GM21825 (cell line): ENCODE measurements around the gene CMTM7.
"Not testable (repeated sequence)": the region's sequence is repeated elsewhere in the genome, so short reads cannot be mapped to it uniquely, and the experiment has no call there.

ENCODE experiments used
- ATAC-seq: cut with Tn5 transposase; IDR thresholded peaks from one replicate; pipeline ENCODE4 v1.9.1; 2021; ENCODE audit warnings: mild to moderate bottlenecking, moderate library complexity; ENCODE audit not compliant: unreplicated experiment

CMTM7 gene

DNA sequence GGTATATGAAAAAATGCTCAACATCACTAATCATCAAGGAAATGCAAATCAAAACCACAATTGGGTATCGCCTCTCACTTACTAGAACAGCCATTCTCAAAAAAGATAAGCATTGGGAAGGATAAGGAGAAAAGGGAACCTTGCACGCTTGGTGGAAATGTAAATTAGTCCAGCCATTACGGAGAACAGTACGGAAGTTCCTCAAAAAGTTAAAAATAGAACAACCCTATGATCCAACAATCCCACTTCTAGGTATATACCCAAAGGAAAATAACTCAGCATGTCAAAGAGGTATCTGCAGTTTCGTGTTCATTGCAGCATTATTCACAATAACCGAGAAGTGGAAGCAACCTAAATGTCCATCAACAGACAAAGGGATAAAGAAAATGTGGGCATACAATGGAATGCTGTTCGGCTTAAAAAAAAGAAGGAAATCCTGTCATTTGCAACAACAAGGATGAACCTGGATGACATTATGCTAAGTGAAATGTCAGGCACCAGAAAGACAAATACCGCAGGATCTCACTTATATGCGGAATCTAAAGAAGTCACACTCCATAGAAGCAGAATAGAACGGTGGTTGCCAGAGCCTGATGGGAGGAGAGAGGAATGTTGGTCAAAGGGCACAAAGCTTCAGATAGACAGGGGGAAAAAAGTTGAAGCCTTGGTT is 11.7 kb upstream of the CMTM7 start:
- ATAC-seq = no peak

DNA sequence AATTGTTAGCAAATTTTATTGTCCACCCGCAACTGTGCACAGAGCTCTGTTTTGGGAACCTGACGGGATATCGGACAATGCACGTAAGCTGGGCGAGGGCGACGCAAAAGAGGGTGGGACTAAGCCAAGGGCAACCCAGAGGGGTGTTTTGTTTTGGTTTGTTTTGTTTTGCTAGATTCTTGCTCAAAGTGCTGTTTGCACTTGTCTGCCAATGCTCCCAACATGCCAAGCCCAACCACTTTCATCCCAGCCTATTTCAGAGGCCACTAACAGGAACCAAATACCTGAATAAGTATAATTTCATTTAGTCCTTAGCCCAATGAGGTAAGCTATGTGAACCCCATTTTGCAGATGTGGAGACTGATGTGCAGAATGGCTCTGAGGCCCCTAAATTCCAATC is 9.7 kb upstream of the CMTM7 start:
- no peak for ATAC-seq

DNA sequence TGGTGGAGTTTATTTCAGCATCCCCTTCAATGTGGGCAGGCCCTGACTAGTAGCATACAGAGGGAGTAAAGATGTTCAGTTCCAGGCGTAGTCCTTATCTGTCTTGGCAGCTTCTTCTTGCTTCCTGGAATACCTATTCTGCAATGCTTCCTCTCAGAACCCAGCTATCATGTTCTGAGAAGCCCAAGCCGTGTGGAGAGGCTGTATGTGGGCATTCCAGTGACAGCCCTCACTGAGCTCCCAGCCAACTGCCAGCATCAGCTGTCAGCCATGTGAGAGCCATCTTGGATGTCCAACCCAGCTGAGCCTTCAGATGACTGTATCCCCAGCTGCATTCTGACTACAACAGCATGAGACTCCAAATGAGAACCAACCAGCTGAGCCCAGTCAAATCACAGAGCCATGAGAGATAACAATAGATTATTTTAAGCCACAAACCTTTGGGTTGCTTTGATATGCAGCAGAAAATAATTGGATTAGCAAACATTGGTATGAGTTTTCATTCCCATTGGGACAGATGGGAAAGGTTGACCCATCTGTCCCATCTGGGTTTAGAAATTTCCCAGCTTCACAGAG is 8.4 kb upstream of the CMTM7 start:
- ATAC-seq = no peak

DNA sequence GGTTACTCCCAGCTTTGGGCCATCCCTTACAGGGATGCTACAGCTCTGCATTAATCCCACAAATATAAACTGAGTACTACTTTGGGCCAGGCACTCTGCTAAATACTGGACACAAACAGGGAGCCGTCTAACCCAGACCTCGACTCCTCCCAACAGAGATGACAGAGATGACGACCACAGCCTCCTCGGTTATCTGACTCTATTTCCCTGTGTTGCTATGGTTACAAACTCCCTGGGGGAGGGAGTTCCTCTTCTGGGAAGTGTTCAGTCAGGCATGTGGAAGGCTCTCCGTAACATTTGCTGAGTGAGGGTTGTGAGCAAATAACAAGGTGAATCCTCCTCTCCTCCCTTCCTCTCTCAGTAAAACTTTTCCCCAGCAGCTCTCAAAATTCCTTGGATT is 6.7 kb upstream of the CMTM7 start:
- ATAC-seq = no peak

DNA sequence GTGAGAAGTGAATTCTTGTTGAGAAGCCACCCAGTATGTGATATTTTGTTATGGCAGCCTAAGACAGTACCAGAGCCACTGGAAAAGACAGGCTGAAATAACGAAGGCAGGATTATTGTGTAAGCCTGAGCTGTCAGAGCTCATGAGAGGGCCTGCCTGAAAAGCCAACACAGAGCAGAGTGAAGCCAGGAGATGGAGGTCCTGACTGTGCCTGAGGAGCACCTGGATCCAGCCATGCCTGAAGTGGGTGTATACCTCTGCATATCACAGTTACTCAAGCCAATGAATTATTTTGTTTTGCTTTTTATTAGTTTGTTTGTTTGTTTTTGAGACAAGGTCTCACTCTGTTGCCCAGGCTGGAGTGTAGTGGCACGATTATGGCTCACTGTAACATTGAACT is 4.1 kb upstream of the CMTM7 start:
- ATAC-seq = no peak

DNA sequence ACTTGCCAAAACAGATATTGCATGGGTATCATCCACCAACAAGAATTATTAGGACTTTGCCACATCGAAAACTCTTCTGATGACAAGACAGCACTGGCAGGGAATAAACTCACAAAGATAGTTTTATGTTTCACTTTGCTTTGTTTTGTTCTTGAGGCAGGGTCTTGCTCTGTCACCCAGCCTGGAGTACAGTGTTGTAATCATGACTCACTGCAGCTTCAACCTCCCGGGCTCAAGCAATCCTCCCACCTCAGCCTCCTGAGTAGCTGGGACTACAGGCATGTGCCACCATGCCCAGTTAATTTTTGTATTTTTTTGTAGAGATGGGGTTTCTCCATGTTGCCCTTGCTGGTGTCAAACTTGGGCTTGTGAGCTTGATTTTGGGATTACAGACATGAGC is 2.1 kb upstream of the CMTM7 start:
- ATAC-seq = not testable (repeated sequence)

DNA sequence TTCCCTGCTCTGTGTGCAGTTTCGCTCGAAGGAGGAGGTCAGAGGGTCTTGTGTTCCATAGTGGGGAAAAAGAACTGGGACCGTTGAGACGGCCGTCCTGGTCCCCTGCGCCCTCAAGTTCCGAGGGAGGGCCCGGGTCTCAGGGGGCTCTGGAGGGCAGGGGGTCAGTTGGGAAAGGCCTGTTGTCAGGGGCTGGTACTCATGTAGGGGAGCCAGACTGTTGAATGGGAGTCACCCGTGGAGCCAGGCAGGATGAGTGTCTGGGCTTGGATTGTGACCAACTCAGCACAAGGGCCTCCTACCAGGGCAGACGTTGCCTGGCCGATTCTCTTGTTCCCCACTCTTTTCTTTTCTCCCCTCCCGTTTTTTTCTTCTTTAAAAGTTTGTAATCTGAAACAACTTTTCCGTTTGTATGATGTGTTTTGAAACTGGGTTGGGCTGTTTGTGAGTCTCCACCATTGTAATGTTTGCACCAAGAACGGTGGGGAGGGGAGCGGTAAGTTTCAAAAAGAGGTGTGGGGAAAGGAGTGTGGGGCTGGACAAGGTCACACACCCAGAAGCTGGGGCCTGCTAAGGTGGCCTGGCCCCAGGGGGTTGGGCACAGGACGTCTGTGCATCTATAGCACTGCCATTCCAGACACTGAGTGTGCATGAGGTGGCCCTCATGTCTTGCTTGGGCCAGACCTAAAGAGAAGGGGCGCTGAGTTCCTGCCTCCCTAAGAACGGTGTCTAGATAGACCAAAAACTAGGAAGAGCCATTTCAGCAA is 1.1 kb downstream of the CMTM7 start:
- no peak for ATAC-seq

DNA sequence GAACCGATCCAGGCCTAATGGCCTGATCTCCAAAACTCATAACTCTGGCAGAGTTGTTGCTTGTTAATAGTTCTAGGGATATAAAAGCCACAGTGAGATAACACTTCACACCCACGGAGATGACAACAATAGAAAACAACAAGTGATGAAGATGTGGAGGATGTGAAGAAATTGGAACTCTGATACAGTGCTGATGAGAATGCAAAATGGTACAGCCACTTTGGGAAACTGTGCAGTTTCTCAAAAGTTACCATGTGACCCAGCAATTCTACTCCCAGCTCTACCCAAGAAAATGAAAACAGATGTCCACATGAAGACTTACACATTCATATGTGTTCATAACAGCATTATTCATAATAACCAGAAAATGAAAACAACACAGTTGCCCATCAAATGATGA is 3.8 kb downstream of the CMTM7 start:
- no peak for ATAC-seq

DNA sequence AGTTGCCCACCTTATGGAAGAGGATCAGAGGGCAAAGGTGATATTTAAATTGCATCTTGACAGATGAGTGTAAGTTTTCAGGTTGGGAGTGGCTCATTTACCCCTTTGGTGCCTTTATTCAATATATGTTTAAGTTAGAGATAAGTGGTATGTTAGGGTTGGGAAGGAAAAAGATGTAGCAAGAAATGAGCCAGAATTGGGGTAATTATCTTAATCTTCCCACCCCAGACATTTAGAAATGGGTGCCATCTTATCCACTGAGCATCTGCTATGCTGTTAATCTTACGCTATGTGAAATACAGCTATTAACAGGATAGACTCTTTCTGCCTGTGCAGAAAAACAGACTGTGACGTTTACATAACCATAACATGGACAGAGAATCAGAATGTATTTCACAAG is 6.3 kb downstream of the CMTM7 start:
- ATAC-seq = no peak

DNA sequence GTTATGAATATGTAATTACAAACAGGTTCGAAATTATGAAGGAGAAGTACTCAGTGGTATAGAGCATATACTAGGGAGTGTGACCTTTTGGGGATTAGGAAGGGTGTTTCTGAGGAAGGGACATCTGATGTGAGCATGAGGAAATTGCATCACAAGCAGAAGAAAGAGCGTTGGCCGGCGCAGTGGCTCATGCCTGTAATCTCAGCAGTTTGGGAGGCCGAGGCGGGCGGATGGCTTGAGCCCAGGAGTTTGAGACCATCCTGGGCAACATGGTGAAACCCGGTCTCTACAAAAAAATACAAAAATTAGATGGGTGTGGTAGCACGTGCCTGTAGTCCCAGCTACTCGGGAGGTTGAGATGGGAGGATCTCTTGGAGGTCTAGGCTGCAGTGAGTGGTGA is 6.9 kb downstream of the CMTM7 start:
- no peak for ATAC-seq

DNA sequence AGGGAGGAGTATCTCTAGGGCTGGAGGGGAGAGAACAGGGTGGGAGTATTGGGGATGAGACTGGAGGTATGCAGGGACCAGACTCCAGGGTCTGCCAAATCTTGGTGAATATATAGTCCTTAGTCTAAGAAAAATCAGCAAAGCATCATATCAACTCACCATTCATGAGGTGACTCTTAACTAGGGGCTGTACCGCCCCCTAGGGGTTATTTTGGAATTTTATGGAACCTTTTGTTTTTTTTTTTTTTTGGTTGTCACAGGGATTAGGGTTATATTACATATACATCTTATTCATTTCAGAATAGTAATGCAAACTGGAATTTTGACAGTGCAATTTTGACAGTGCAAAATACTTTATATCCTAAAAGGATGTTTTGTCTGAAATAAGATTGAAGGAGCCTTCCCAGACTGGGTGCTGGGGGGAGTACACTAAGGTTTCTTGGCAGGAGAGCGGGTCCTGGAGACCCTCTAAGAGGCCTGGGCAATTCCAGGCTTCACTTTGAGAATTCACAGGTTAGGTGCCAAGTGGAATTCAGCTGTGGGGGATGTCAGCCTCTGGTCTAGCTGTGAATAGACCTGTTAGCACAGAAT is 7.5 kb downstream of the CMTM7 start:
- ATAC-seq = no peak

DNA sequence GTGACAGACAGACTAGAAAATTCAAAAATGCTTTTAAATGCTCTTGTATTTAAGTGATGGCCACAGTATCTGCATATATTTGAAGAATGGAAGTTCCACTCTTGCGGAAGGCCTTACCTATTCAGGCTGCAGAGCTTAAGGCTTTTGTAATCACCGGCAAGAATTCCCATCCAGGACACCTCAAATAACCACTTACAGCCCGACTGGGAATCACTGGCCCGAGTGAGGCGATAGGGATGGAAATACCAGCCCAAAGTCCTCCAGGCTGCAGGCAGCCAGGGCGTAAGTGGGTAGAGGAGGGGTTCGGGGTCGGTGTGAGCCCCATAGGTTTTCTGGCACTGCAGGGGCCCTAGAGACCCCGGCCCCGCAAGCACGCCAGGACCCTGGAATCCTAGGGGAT is 9.5 kb downstream of the CMTM7 start:
- ATAC-seq = no peak

DNA sequence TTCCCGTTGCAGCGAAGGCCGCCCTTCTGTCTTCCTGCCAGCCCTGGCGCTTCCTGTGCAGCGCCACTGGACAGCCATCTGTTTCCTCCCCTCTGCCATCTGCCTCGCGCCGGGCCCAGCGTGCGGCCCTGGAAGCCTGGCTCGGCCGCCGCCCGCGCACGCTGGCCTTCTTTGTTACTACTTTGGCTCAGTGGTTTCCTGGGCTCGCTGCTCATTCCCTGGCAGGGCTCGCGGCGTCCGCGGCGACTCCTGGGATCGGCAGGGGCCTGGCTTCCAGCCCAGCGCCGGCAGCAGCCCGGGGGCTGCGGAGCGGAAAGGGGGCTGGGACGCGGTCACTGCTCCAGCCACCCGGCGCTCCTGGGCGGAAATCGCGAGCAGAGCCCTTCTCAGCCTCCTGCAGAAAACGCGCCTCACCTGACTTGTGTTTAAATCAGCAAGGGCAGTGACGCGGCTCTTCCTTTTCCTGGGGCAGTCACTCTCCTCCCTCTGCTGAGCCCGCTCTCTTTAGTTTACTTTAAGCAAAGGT is 10.0 kb downstream of the CMTM7 start:
- ATAC-seq = peak; percentile 74

DNA sequence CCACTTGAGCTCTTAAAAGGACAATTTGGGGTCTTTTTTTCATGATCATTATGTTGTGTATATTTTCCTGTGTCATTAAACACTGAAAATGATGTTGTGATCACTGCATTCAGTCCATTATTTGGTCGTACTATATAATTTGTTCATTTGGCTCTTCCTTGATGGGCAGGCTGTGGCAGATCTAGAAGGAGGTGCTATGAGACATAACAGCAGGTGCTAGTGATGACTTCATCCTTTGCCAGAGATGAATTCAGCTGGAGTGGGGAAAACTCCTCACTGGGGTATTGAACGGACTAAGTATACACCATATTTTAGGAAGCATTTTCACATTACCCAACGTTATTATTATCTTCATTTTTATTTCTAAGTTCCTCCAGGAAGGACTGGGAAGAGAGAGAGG is 12.0 kb downstream of the CMTM7 start:
- no peak for ATAC-seq

DNA sequence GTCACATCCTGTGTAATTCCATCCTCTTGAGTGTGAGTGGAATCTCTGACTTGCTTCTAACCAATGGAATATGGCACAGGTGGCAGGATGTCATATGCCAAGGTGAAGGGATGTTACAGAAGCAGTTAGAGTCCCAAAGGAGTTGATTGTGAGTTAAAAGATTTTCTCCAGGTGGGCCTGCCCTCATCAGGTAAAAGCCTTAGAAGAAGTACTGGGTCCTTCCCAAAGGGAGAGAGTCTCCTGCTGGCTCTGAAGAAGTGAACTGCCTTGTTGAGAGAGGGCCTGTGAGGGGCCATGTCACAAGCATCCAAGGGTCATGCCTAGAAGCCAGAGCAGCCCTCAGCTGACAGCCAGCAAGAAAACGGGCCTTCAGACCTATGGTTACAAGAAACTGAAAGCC is 13.1 kb downstream of the CMTM7 start:
- ATAC-seq = no peak

DNA sequence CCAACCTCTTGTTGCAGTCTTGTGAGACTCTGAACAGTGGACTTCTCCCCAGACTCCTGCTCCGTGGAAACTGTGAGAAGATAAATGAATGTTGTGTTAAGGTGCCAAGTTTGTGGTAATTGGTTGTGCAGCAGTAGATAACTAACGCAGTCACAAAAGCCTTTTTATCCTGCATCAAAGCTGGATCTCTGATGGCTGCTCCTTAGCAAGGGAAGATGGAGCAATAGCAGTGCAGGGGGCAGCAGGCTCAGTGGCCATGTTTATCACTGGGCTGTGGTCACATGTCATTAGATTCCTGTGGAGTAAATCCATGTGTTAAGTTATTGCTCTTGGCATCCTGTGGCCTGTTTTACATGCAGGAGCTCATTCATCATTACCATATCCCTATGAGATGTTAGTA is 13.5 kb downstream of the CMTM7 start:
- no peak for ATAC-seq

DNA sequence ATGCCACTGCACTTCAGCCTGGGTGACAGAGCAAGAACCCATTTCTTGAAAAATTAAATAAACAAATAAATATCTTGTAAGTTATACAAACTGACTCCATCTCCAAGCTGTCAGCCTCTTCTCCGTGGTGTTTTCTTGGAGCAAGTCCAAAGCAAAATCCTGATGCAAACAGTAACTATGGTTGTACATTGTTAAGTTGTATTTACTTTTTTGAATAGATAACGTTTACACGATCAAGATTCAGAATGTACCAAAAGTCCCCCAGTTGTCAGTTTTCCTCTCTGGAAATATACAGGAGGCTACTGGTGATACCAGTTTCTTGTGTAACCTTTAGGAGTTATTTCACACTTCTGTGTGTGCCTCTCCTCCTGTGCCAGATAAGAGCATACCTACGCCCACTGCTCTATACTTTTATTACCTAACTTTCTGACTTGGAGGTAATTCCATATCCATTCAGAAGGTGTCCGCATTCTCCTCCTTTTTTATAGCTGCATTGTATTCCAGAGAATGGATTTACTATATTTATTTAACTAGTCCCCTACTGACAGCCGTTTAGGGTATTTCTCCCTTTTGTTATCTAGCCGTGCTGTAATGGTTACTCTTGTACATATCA is 14.2 kb downstream of the CMTM7 start:
- no peak for ATAC-seq

DNA sequence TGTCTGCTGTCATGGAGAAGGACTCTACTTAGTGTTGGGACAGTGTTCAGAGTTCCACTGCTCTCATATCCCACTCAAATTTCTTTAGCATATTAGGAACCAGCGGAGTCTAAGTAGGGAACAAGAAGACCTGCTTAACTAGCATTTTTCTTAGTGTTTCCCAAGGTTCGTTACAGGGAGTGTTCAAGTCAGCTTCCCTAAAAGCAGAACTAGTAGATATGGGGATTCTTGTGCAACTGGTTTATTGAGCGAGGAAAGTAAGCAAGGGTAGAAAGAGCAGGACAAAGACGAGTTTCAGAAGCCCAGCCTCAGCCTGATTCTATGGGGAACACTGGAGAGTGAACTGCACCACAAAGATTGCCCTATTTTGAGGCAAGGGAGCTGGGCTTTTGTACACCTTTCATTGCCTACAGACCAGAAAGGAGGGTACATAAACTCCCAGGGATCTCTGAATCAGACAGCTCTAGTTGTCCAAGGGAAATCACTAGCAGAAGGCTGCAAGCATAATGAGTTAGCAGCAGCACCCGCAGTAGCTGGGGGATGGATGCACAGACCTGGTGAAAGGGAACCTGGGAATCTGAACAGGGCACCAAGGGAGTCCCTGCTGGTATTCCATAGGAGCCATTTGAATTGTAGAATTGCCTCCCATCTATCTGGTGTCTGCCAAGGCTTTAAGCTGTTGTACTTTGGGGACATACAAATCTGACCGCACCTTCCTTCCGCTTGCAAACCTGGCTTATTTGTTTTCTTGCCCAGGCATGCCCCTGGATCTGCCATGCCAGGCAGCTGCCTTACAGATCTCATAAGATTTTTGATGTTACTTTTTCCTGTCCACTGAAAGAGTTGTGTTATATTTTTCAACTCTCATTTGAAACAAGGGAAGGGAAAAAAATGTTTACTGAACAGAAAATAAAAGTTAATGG is 15.1 kb downstream of the CMTM7 start:
- no peak for ATAC-seq

DNA sequence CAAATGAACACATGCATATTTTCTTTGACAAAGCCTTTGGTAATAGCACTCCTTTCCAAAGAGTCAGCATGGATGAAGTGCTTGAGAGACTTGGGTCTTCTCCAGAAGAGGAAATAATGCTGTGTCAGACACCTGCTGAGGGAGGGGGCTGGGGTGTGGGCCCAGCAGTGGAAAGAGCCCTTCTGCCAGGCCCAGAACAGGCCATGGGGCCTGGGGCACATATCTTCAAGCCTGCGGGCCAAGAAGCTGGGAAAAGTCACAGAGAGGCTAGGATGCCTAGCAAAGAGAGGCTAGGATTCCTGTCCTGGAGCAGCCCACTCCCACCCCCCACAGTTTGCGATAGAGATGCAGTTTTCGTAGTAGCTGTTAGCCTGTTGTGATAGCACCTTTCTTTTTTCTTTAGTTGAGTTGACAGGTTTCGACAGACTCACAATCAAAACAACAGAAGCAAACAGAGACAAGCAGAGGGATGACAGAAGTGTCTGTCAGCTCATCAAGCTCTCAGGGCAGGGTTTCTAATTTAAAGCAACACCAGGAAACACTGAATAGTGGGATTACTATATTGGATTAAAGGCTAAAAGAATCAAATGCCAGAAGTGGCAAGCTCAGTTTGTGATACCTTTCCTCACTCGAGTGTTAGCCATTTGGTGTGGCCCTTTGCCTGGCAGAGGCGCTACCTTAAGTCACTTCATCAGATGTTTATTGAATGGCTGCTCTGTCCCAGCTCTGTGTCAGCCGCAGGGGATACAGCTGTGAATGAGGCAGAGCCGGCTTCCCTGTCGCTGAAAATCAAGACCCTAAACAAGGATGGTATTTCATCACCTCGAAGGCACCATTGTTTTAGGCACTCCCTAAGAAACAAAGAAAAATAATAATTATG is 19.0 kb downstream of the CMTM7 start:
- no peak for ATAC-seq
